Endometrium (tissue), 2 donors: ENCODE results near the gene HEXIM1.
"Not testable (repeated sequence)": the region's sequence is repeated elsewhere in the genome, so short reads cannot be mapped to it uniquely, and the experiment has no call there.

Source experiments
- FAIRE-seq: peaks from 2 replicates; lab custom pipeline; 2012; peaks lifted over from hg19 to GRCh38; lab: Jason Lieb, UNC
- donor health status: control.
- donor health status: control.

Gene HEXIM1

GRCh38 chr17:45114117-45114932 lies 34.0 kb upstream of the HEXIM1 start:
- no peak for FAIRE-seq

- no peak for FAIRE-seq
Observed at GRCh38 chr17:45115015-45115625, 33.2 kb upstream of the HEXIM1 start.

GRCh38 chr17:45115871-45116270 lies 32.4 kb upstream of the HEXIM1 start:
- FAIRE-seq = no peak

- no peak for FAIRE-seq
Observed at GRCh38 chr17:45116434-45117016, 31.8 kb upstream of the HEXIM1 start.

GRCh38 chr17:45117334-45117733 lies 30.9 kb upstream of the HEXIM1 start:
- no peak for FAIRE-seq

- no peak for FAIRE-seq
Observed at GRCh38 chr17:45117848-45118646, 30.2 kb upstream of the HEXIM1 start.

- no peak for FAIRE-seq
Observed at GRCh38 chr17:45118691-45119090, 29.6 kb upstream of the HEXIM1 start.

GRCh38 chr17:45119964-45120363 lies 28.3 kb upstream of the HEXIM1 start:
- no peak for FAIRE-seq

- no peak for FAIRE-seq
Observed at GRCh38 chr17:45120558-45120957, 27.7 kb upstream of the HEXIM1 start.

GRCh38 chr17:45121055-45121454 lies 27.2 kb upstream of the HEXIM1 start:
- no peak for FAIRE-seq

- FAIRE-seq = no peak
Observed at GRCh38 chr17:45123076-45123770, 25.1 kb upstream of the HEXIM1 start.

GRCh38 chr17:45123930-45124796 lies 24.1 kb upstream of the HEXIM1 start:
- FAIRE-seq = no peak

GRCh38 chr17:45124797-45125122 lies 23.5 kb upstream of the HEXIM1 start:
- not testable (repeated sequence) for FAIRE-seq

GRCh38 chr17:45125509-45125908 lies 22.8 kb upstream of the HEXIM1 start:
- FAIRE-seq = no peak

GRCh38 chr17:45127207-45127547 lies 21.1 kb upstream of the HEXIM1 start:
- FAIRE-seq = no peak

GRCh38 chr17:45127548-45128300 lies 20.6 kb upstream of the HEXIM1 start:
- FAIRE-seq = no peak

- FAIRE-seq = no peak
Observed at GRCh38 chr17:45128331-45128730, 19.9 kb upstream of the HEXIM1 start.

- FAIRE-seq = no peak
Observed at GRCh38 chr17:45128989-45129388, 19.3 kb upstream of the HEXIM1 start.

- no peak for FAIRE-seq
Observed at GRCh38 chr17:45129426-45129939, 18.8 kb upstream of the HEXIM1 start.
